ENCODE results near the gene PHF21B.
"Not testable (repeated sequence)": the region's sequence is repeated elsewhere in the genome, so short reads cannot be mapped to it uniquely, and the experiment has no call there.

Gene PHF21B

GRCh38 chr22:44865193-44866057, 144.4 kb downstream of the PHF21B start:
- DNase-seq, result no peak

- DNase-seq, result no peak
Observed at GRCh38 chr22:44862981-44863860, 146.6 kb downstream of the PHF21B start.

- no peak for DNase-seq
Observed at GRCh38 chr22:44862281-44862680, 147.5 kb downstream of the PHF21B start.

GRCh38 chr22:44861245-44861644, 148.6 kb downstream of the PHF21B start:
- no peak for DNase-seq

- no peak for DNase-seq
Observed at GRCh38 chr22:44860311-44860710, 149.5 kb downstream of the PHF21B start.

DNA sequence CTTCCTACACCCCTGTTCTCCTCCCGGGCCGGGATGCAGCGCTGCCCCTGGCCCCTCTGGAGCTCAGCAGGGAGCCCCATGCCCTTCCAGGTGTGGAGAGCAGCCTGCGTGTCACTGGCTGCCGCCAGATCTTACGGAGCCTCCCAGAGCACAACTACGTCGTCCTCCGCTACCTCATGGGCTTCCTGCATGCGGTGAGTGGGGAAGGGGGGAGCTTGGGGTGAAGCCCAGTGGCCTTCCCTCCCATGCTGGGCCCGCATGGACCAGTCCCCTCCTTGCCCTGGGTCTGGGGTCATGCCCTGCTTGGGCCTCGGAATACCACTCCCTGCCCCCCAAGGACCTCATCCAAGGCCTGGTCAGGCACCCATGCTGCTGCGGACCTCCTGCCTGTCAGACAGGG, 150.2 kb downstream of the PHF21B start:
- no peak for DNase-seq

DNA sequence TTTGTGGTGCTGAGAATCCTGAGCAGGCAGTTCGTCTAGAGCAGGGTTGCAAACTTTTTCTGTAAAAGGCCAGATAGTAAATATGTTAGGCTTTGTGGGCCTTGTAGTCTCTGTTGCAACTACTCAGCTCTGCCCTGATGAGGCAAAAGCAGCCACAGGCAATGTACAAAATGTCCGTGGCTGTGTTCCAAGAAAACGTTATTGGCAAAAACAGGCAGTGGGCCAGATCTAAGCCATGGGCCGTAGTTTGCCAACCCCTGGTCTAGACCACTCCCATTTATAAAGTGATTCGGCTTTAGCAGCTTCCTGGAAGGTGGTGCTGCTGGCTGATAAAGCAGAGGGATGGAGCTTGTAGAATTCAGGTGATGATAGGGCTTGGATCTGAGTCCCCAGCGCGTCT, 151.0 kb downstream of the PHF21B start:
- not testable (repeated sequence) for DNase-seq

DNA sequence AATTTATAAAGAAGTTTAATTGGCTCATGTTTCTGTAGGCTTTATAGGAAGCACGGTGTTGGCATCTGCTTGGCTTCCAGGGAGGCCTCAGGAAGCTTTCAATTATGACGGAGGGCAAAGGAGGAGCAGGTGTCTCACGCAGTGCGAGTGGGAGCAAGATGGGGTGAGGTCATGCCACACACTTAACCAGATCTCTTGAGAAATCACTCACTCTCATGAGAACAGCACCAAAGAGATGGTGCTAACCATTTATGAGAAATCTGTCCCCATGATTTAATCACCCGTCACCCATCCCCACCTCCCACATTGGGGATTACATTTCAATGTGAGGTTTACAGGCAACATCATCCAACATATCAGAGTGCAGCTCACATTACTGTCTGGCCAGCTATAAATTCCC, 153.9 kb downstream of the PHF21B start:
- no peak for DNase-seq

DNA sequence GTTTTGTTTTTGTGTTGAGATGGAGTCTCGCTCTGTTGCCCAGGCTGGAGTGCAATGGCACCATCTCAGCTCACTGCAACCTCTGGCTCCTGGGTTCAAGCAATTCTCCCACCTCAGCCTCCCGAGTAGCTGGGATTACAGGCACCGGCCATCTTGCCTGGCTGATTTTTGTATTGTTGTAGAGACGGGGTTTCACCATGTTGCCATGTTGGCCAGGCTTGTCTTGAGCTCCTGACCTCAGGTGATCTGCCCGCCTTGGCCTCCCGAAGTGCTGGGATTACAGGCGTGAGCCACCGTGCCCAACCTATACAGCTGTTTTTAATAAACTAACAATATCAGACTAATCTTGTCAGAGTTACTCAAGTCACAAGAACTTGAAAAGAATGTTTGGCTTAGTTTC, 155.2 kb downstream of the PHF21B start:
- not testable (repeated sequence) for DNase-seq

GRCh38 chr22:44850946-44851345, 158.9 kb downstream of the PHF21B start:
- no peak for DNase-seq

GRCh38 chr22:44848791-44849420, 160.9 kb downstream of the PHF21B start:
- DNase-seq, result no peak

- DNase-seq, result peak; percentile 48
Observed at GRCh38 chr22:44848296-44848741, 161.5 kb downstream of the PHF21B start.

- no peak for DNase-seq
Observed at GRCh38 chr22:44847892-44848291, 161.9 kb downstream of the PHF21B start.

DNA sequence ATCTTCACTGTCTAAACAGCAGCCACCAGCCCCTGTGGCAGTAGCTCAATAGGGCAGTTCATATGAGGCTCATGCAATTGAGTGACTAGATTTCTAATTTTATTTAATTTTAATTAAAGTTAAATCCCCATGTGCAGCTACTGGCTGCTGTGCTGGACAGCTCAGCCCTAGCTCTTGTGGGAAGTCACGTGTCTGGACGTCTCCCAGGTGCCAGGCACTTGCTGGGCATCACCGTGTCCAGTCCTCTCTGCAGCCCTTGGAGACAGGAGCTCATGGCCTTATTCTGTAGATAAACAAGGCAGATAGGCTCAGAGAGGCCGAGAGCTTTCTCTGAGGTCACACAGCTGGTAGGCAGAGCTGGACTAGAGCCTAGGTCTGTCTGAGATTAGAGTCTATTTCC, 162.4 kb downstream of the PHF21B start:
- DNase-seq, result no peak

DNA sequence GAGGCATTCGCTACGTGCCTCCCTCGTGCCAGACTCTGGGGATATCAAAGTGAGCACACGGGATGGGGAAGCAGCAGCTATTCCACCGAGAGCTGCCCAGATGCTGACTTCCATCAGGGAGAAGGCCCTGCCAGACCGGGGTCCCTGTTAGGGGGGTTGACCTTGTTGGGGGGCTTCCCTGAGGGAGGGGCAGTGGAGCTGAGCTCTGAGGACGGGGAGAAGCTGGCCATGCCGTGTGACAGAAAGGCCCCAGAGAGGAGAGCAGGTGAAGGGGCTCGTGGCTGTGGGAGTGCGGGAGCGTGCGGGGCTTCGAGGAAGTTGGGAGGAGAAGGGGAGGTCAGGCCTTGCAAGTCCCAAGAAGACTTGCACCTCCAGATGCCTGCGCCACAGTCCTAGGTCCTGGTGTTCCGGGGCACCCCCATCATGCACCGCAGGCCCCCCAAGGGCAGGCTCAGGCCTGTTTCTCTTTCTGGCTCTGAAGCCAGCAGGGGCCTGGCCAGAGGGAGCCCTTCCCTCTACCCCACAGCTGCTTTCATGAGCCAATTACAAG, 163.0 kb downstream of the PHF21B start:
- no peak for DNase-seq

GRCh38 chr22:44845796-44846720, 163.7 kb downstream of the PHF21B start:
- no peak for DNase-seq

GRCh38 chr22:44845191-44845590, 164.6 kb downstream of the PHF21B start:
- DNase-seq, result no peak

DNA sequence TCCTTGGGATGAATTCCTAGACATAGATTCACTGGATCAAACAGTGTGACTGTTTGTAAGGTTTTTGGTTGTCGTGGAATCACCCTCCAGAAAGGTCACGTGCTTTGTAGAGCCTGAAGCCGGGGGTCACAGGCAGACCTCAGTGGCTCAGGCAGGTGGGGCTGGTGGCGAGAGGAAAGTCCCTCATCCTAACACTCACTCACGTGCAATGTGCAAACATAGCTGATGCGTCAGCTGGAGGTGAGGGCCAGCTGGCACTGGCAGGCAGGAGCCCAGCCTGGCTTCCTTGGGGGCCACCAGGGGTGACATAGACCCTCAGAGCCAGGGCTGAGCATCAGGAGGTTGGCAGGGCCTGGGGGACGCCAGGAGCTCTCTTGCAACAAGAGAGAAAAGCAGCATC, 167.4 kb downstream of the PHF21B start:
- DNase-seq, result no peak

GRCh38 chr22:44840611-44841322, 169.0 kb downstream of the PHF21B start:
- DNase-seq, result no peak

GRCh38 chr22:44839721-44840120, 170.1 kb downstream of the PHF21B start:
- DNase-seq, result no peak

GRCh38 chr22:44839061-44839460, 170.7 kb downstream of the PHF21B start:
- no peak for DNase-seq

Data from MV-4-11 (cell line).